ENCODE results near the gene DYRK3. TPM values are rescaled to one million over a fixed set of nuclear protein-coding genes. Genes with fewer than 3 reads are reported as not detected.

The DYRK3 gene
- total and polyA plus RNA-seq, 2 of the 8 experiments (the other 6 are each of a cell fraction or from before 2014, with no cell fraction given): 2.1 to 8.5 TPM

- WGBS, 2 experiments (ENCODE audit: extremely low coverage in 1 of 2, insufficient coverage in 1 of 2, insufficient read length in 1 of 2, insufficient replicate concordance in 2 of 2, low coverage in 1 of 2, low lambda C conversion rate in 2 of 2, missing lambda C conversion rate in 1 of 2): 59% methylated on average over 11 of the region's 11 CpGs; no CpG with 5 or more reads in 1 of the 2 experiments
- Histone ChIP-seq H2BK5ac (ENCODE audit: low read depth, low read length) (no peak overlapping the region), H2BK120ac (replicated peaks; ENCODE audit: low read depth, low read length) (no peak overlapping the region), H3K23me2 (ENCODE audit: low read depth, low read length) (no peaks in the 10 kb centered on the region; the same call in 1 of the 2 replicates), H3K36me3 (ENCODE audit: control insufficient read depth in 2 of 4, insufficient read depth in 4 of 4, low read length in 3 of 4) (no peaks in the 10 kb centered on the region), H3K4me1 (replicated peaks in 1 of 4; ENCODE audit: control insufficient read depth in 3 of 4, insufficient read depth in 4 of 4, low read length in 3 of 4) (peaks cover 5 to 15% (median 14%) of the 10 kb centered on the region in 4 experiments), H3K4me2 (ENCODE audit: insufficient read depth in 1 of 2, low read depth in 2 of 2, low read length in 2 of 2) (peak overlapping the region; percentile 1 to 10; a peak in 2 of 4 replicates), H3K18ac (ENCODE audit: extremely low read depth, low read length) (no peak overlapping the region), H2BK15ac (ENCODE audit: low read length) (no peak overlapping the region), H3K79me2 (ENCODE audit: control insufficient read depth in 1 of 2, insufficient read depth in 2 of 2, low read length in 2 of 2) (peaks cover 12 to 80% of the 10 kb centered on the region in 2 experiments), H3K56ac (replicated peaks; ENCODE audit: insufficient read length, low read depth, low read length) (no peak overlapping the region), H2AK5ac (ENCODE audit: low read depth, low read length) (no peak overlapping the region), H2AFZ (ENCODE audit: low read length) (no peak overlapping the region), H4K8ac (ENCODE audit: extremely low read depth, insufficient read depth, low read length) (no peak overlapping the region), H3K9ac (replicated peaks in 1 of 4; ENCODE audit: extremely low read depth in 1 of 4, low read depth in 3 of 4, low read length in 3 of 4) (no peak overlapping the region), H3K23ac (ENCODE audit: insufficient read length) (no peak overlapping the region), H4K5ac (ENCODE audit: insufficient read length, low read depth, low read length) (no peak overlapping the region), H2BK12ac (ENCODE audit: low read depth, low read length) (no peak overlapping the region), H3K79me1 (ENCODE audit: low read depth, low read length) (peaks cover 46% of the 10 kb centered on the region), H4K91ac (replicated peaks; ENCODE audit: insufficient read length, low read length) (no peak overlapping the region), H3K27me3 (replicated peaks in 1 of 4; ENCODE audit: control insufficient read depth in 3 of 4, extremely low read depth in 1 of 4, insufficient read depth in 3 of 4, low read length in 3 of 4) (no peaks in the 10 kb centered on the region; a peak in 2 of 7 replicates), H4K20me1 (replicated peaks in 1 of 2; ENCODE audit: control insufficient read depth in 1 of 2, insufficient read depth in 2 of 2, low read length in 2 of 2) (peaks cover 44 to 58% of the 10 kb centered on the region in 2 experiments), H3K27ac (ENCODE audit: low read depth, low read length) (no peak overlapping the region), H3K4me3 (ENCODE audit: extremely low read depth in 1 of 4, insufficient read depth in 2 of 4, low read depth in 3 of 4, low read length in 4 of 4) (no peak overlapping the region), H3K9me3 (ENCODE audit: insufficient read depth in 2 of 2, low read depth in 1 of 2, low read length in 1 of 2) (no peaks in the 10 kb centered on the region), H2BK20ac (ENCODE audit: low read length) (no peak overlapping the region), H3K4ac (replicated peaks; ENCODE audit: insufficient read length, low read depth, low read length) (no peak overlapping the region), H3K14ac (ENCODE audit: insufficient read length) (no peak overlapping the region)
- DNase-seq (ENCODE audit: low read depth in 1 of 2, low spot score in 2 of 2): no peak
- no peak for FAIRE-seq
- ChIA-PET CTCF (ENCODE audit: partially characterized antibody) (interaction anchor here (0.6 to 10.4 kb wide), 13 partner anchors 8 to 106 kb away, joined by 3 to 73 read pairs (median 5); no protein-coding TSS in a partner anchor), POLR2A (ENCODE audit: partially characterized antibody) (interaction anchor here (0.8 to 1.9 kb wide), 5 partner anchors 8 to 359 kb away, joined by 3 to 6 read pairs (median 5); partner anchors contain the start of genes EIF2D and PFKFB2)
- TF ChIP-seq FOSL1 (IDR thresholded peaks at IDR 0.05; ENCODE audit: insufficient read depth, low read depth, low read length) (no peak), TEAD4 (IDR thresholded peaks at IDR 0.05; ENCODE audit: low read depth, low read length) (peak; percentile 98), TCF12 (IDR thresholded peaks at IDR 0.05; ENCODE audit: low read depth, low read length) (peak; percentile 68; the same call in 1 of the 2 replicates), POLR2AphosphoS5 (IDR thresholded peaks at IDR 0.05; ENCODE audit: low read depth, low read length) (peak; percentile 24; the same call in 1 of the 2 replicates), NANOG (IDR thresholded peaks at IDR 0.05; ENCODE audit: insufficient read depth, low read depth, low read length, poor library complexity, severe bottlenecking) (peak; percentile 41), ZNF274 (IDR thresholded peaks at IDR 0.05; ENCODE audit: borderline replicate concordance, extremely low read depth, low read length) (no peak), SIN3A (conservative IDR thresholded peaks at IDR 0.05 in 1 of 2, IDR thresholded peaks at IDR 0.05 in 1 of 2; ENCODE audit: low read depth in 1 of 2, low read length in 2 of 2) (peak; percentile 72 to 82; a peak in 2 of 4 replicates), TAF1 (IDR thresholded peaks at IDR 0.05; ENCODE audit: low read depth, low read length) (no peak), HDAC2 (IDR thresholded peaks at IDR 0.05; ENCODE audit: borderline replicate concordance in 1 of 2, low read depth in 2 of 2, low read length in 2 of 2) (peak in 1 of 2 experiments; percentile 93; a peak in 2 of 4 replicates), SP1 (IDR thresholded peaks at IDR 0.05; ENCODE audit: low read depth, low read length) (peak; percentile 52; the same call in 1 of the 2 replicates)
Observed at GRCh38 chr1:206694171-206695124, 59.1 kb downstream of the DYRK3 start.

All from H1 (cell line).